Heart right ventricle (tissue), 16 donors: Measurements from ENCODE around the gene MOB3B. TPM values are rescaled to one million over a fixed set of nuclear protein-coding genes. Genes with fewer than 3 reads are reported as not detected.

Source experiments
- ATAC-seq, 8 donors: fragments of 200-7000 bp; cut with Tn5 transposase; one replicate each; pipeline ENCODE4 v1.9.1; 2020; ENCODE audit warnings: mild to moderate bottlenecking in 8 of 8, moderate library complexity in 8 of 8, moderate number of reproducible peaks in 1 of 8
- DNase-seq, 2 donors: peaks; one replicate each; pipeline ENCODE4 v3.0.0-alpha.2; 2020
- H3K27ac ChIP-seq, 10 donors: fragments of 200-600 bp; sonication (generic) in 2 of 10; one replicate each; pipeline versions ENCODE4 v1.5.0 to v1.8.0; 2020 to 2022; ENCODE audit warnings: mild to moderate bottlenecking in 3 of 10
- H3K27me3 ChIP-seq, 7 donors: fragments of 200-600 bp; one replicate each; pipeline ENCODE4 v1.8.0; 2021 to 2022; ENCODE audit warnings: mild to moderate bottlenecking in 2 of 7
- H3K36me3 ChIP-seq, 9 donors: fragments of 200-600 bp; sonication (generic) in 1 of 9; one replicate each; pipeline versions ENCODE4 v1.5.0 to v1.8.0; 2020 to 2022; ENCODE audit warnings: mild to moderate bottlenecking in 2 of 9
- H3K4me1 ChIP-seq, 9 donors: fragments of 200-600 bp; sonication (generic) in 1 of 9; one replicate each; pipeline versions ENCODE4 v1.5.0 to v1.8.0; 2020 to 2022; ENCODE audit warnings: mild to moderate bottlenecking in 4 of 9
- H3K4me3 ChIP-seq, 10 donors: fragments of 200-600 bp; sonication (generic) in 2 of 10; one replicate each; pipeline versions ENCODE4 v1.5.0 to v1.8.0; 2020 to 2022; ENCODE audit warnings: mild to moderate bottlenecking in 7 of 10, moderate library complexity in 2 of 10
- H3K9me3 ChIP-seq, 11 donors: fragments of 200-600 bp in 10 of 11; sonication (generic) in 2 of 11; one replicate each; pipeline versions ENCODE4 v1.5.0 to v1.8.0; 2013 to 2022; ENCODE audit warnings: mild to moderate bottlenecking in 2 of 11, control low read depth in 1 of 11, moderate library complexity in 1 of 11
- CTCF ChIP-seq, 9 donors: fragments of 200-600 bp; sonication (generic) in 2 of 9; IDR thresholded peaks; one replicate each; pipeline versions ENCODE4 v1.5.0 to v1.8.0; 2021 to 2022; ENCODE audit warnings: antibody characterized with exemption in 9 of 9, mild to moderate bottlenecking in 5 of 9, moderate library complexity in 1 of 9
- WGBS, 2 donors: extraction: QIAGEN DNeasy Blood & Tissue Kit; methylation state at CpG; one replicate each; pipeline ENCODE4 v1.1.7; 2013; ENCODE audit warnings: inconsistent platforms in 1 of 2; 5-methylcytosine and 5-hydroxymethylcytosine counted together
- intact Hi-C, 10 donors: fragments of 100-400 bp; cut with DNase I; formaldehyde crosslinking; loops; one replicate each; pipeline versions ENCODE4 v1.11.1 to v1.14.2; 2022
- polyA plus RNA-seq, 2 donors: library from polyadenylated mRNA; stranded (reverse); fragments of 200-250 nt; gene quantifications; one replicate each; pipeline ENCODE4 v1.2.3, GENCODE V29; 2013
- total RNA-seq, 10 donors: library from RNA; stranded (reverse); fragmentation: NEBNext Ultra II Directional in 3 of 10; extraction: Animal tissue kit (Norgen Biotek cat#: 25700) in 3 of 10; gene quantifications; one replicate each; pipeline versions ENCODE4 v1.2.1 to v1.2.4, GENCODE V29; 2021 to 2023
- donor health status: Arrhythmogenic right ventricular cardiomyopathy.
- donor health status: ischemic (EF 13 %, LVEDD 7.1; RV severe dilation, severe dysfunction).
- donor health status: healthy with polysubstance abuse.
- donor health status: DM: no; HTN: yes; CAD: no.
- donor health status: DM: no; HTN: no; CAD: no.
- donor health status: ischemic (EF 25% LVEDD 6.9; RV normal size, moderate dysfunction).
- donor health status: ischemic (EF 25% LVEDD 5.7; RV mildly dilated, moderate dysfunction).
- donor health status: healthy.
- donor health status: DM: yes; HTN: yes; CAD: no.
- donor health status: Ischemic cardiomyopathy.
- donor health status: ischemic (EF 35%, LVEDD 5.7; RV mildly dilated, moderate dysfunction).
- donor health status: nonischemic (EF 11% LVEDD 7.7; RV severe dilation, severe dysfunction).
- donor health status: DM: yes; HTN: yes; CAD: no.
- donor health status: PGD.
- donor health status: ischemic (EF 29% LVEDD 5.4; RV normal size, mild dysfunction).
- donor health status: nonischemic (EF 23%, LVEDD 6.1; RV moderate dilation, normal function).

Gene MOB3B
- total and polyA plus RNA-seq, 12 donors: 0.39 to 2.3 (median 1.3) TPM

GRCh38 chr9:27369591-27369990 is 160.0 kb downstream of the MOB3B start:
- H3K9me3 ChIP-seq: no peaks in the 10 kb centered on the region

GRCh38 chr9:27368316-27368985 is 161.2 kb downstream of the MOB3B start:
- Histone ChIP-seq H3K4me1 (peaks cover 0 to 32% (median 6%) of the 10 kb centered on the region in 9 donors), H3K36me3 (no peaks in the 10 kb centered on the region), H3K27me3 (no peaks in the 10 kb centered on the region), H3K4me3 (no peak overlapping the region), H3K27ac (peak overlapping the region in 1 of 10 donors; percentile 10), H3K9me3 (no peaks in the 10 kb centered on the region)
- ATAC-seq (peak in 7 of 8 donors; percentile 61 to 85 (median 71)), DNase-seq (peak in 1 of 2 donors; percentile 29)
- 45 to 61% methylated on average over 7 of the region's 7 CpGs for WGBS, 2 donors
- intact Hi-C loops: no loop called here
- no peak for TF ChIP-seq CTCF (IDR thresholded peaks at IDR 0.05)

More at GRCh38 chr9:27369591-27369990, 160.0 kb downstream of the MOB3B start:
- Histone ChIP-seq H3K36me3 (no peaks in the 10 kb centered on the region), H3K4me1 (peaks cover 0 to 32% (median 6%) of the 10 kb centered on the region in 9 donors), H3K27ac (no peak overlapping the region), H3K27me3 (no peaks in the 10 kb centered on the region), H3K4me3 (no peak overlapping the region)
- ATAC-seq: no peak
- TF ChIP-seq CTCF (IDR thresholded peaks at IDR 0.05): no peak
- intact Hi-C loops: no loop called here
- WGBS, 2 donors: 84 to 87% methylated on average over 5 of the region's 5 CpGs
- DNase-seq: no peak

- Histone ChIP-seq H3K27ac (no peak overlapping the region), H3K9me3 (no peaks in the 10 kb centered on the region), H3K4me1 (peaks cover 0 to 32% (median 6%) of the 10 kb centered on the region in 9 donors), H3K27me3 (no peaks in the 10 kb centered on the region), H3K4me3 (no peak overlapping the region), H3K36me3 (no peaks in the 10 kb centered on the region)
- DNase-seq (no peak), ATAC-seq (peak in 1 of 8 donors; percentile 17)
- WGBS, 2 donors: 58 to 66% methylated on average over 3 of the region's 3 CpGs
- intact Hi-C loops: no loop called here
- no peak for TF ChIP-seq CTCF (IDR thresholded peaks at IDR 0.05)
Observed at GRCh38 chr9:27367921-27368315, 161.7 kb downstream of the MOB3B start.

- no peak overlapping the region for H3K4me3 ChIP-seq
- H3K27me3 ChIP-seq: no peaks in the 10 kb centered on the region
- no peak for TF ChIP-seq CTCF (IDR thresholded peaks at IDR 0.05)
- 79 to 82% methylated on average over 6 of the region's 6 CpGs for WGBS, 2 donors
- intact Hi-C loops: no loop called here
- H3K9me3 ChIP-seq: no peaks in the 10 kb centered on the region
- H3K4me1 ChIP-seq: peaks cover 0 to 32% (median 6%) of the 10 kb centered on the region in 9 donors
- no peak overlapping the region for H3K27ac ChIP-seq
- no peak for ATAC-seq
- DNase-seq: no peak
- H3K36me3 ChIP-seq: no peaks in the 10 kb centered on the region
Observed at GRCh38 chr9:27367175-27367798, 162.3 kb downstream of the MOB3B start.
